Skeletal muscle tissue (tissue), 4 donors: Measurements from ENCODE around the gene ADRM1. TPM values are rescaled to one million over a fixed set of nuclear protein-coding genes. Genes with fewer than 3 reads are reported as not detected.
A peak's percentile ranks its signal among the peaks of the same experiment; 100 is the strongest.

ENCODE experiments used
- H3K27ac ChIP-seq: one replicate; pipeline ENCODE4 v1.7.0; 2013; ENCODE audit warnings: mild to moderate bottlenecking, low read depth, low read length, inconsistent platforms
- H3K27me3 ChIP-seq, 3 donors: one replicate each; pipeline ENCODE4 v1.7.0; 2013; ENCODE audit warnings: low read length in 3 of 3; ENCODE audit not compliant: control insufficient read depth in 3 of 3, insufficient read depth in 3 of 3
- H3K36me3 ChIP-seq, 3 donors: one replicate each; pipeline ENCODE4 v1.7.0; 2013; ENCODE audit warnings: low read length in 3 of 3; ENCODE audit not compliant: control insufficient read depth in 3 of 3, insufficient read depth in 3 of 3
- H3K4me1 ChIP-seq, 3 donors: one replicate each; pipeline ENCODE4 v1.7.0; 2013; ENCODE audit warnings: low read length in 3 of 3, mild to moderate bottlenecking in 3 of 3; ENCODE audit not compliant: control insufficient read depth in 3 of 3, insufficient read depth in 3 of 3
- H3K4me3 ChIP-seq, 3 donors: one replicate each; pipeline ENCODE4 v1.7.0; 2013; ENCODE audit warnings: low read length in 3 of 3
- H3K9ac ChIP-seq, 3 donors: one replicate each; pipeline ENCODE4 v1.7.0; 2013; ENCODE audit warnings: low read length in 3 of 3, mild to moderate bottlenecking in 3 of 3, moderate library complexity in 2 of 3, low read depth in 1 of 3
- H3K9me3 ChIP-seq, 3 donors: one replicate each; pipeline ENCODE4 v1.7.0; 2013; ENCODE audit warnings: low read length in 3 of 3; ENCODE audit not compliant: control insufficient read depth in 3 of 3
- total RNA-seq: library from RNA; depleted of rRNA; stranded (reverse); fragments of >200 nt; gene quantifications from one replicate; pipeline ENCODE4 v1.2.3, GENCODE V29; 2014
- donor health status: Osteomylitis.

The ADRM1 gene
- total RNA-seq, 1 donor from 2014 or later = 41.8 TPM

DNA sequence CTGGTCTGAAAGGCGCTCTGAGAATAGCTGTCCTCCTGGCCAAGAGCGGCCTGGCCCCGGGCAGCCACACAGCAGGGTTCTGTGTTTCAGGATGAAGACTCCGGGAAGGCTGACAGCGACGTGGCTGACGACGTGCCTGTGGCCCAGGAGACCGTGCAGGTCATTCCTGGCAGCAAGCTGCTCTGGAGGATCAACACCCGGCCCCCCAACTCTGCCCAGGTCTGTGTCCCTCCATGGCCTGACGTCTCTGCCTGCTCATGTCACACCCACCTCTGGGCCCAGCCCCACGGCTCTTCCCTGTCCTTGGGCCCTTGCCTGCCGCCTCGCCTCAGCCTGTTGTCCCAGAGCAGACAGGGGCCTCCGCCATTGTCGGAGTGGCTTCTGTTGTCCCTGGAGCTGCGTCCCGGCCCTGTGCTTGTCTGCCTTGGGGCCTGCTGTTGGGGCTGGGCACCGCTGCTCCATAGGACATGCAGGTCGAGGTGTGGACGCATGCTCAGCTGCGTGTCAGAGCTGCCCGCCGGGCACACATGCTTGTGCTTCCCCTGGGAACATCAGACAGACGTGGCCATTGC lies 16.2 kb upstream of the ADRM1 start:
- H3K36me3 ChIP-seq = peaks cover 35 to 64% (median 59%) of the 10 kb centered on the region in 3 donors
- H3K9me3 ChIP-seq = no peaks in the 10 kb centered on the region
- peak overlapping the region; percentile 59 for H3K27ac ChIP-seq
- peak overlapping the region in 1 of 3 donors; percentile 25 for H3K9ac ChIP-seq
- H3K27me3 ChIP-seq = no peaks in the 10 kb centered on the region
- H3K4me3 ChIP-seq = no peak overlapping the region
- peaks cover 11 to 27% (median 21%) of the 10 kb centered on the region in 3 donors for H3K4me1 ChIP-seq

GRCh38 chr20:62287129-62287528 lies 15.7 kb upstream of the ADRM1 start:
- no peak overlapping the region for H3K27ac ChIP-seq
- H3K9ac ChIP-seq = no peak overlapping the region
- no peaks in the 10 kb centered on the region for H3K9me3 ChIP-seq
- H3K4me3 ChIP-seq = no peak overlapping the region
- H3K36me3 ChIP-seq = peaks cover 35 to 62% (median 57%) of the 10 kb centered on the region in 3 donors
- peaks cover 11 to 25% (median 21%) of the 10 kb centered on the region in 3 donors for H3K4me1 ChIP-seq
- no peaks in the 10 kb centered on the region for H3K27me3 ChIP-seq

DNA sequence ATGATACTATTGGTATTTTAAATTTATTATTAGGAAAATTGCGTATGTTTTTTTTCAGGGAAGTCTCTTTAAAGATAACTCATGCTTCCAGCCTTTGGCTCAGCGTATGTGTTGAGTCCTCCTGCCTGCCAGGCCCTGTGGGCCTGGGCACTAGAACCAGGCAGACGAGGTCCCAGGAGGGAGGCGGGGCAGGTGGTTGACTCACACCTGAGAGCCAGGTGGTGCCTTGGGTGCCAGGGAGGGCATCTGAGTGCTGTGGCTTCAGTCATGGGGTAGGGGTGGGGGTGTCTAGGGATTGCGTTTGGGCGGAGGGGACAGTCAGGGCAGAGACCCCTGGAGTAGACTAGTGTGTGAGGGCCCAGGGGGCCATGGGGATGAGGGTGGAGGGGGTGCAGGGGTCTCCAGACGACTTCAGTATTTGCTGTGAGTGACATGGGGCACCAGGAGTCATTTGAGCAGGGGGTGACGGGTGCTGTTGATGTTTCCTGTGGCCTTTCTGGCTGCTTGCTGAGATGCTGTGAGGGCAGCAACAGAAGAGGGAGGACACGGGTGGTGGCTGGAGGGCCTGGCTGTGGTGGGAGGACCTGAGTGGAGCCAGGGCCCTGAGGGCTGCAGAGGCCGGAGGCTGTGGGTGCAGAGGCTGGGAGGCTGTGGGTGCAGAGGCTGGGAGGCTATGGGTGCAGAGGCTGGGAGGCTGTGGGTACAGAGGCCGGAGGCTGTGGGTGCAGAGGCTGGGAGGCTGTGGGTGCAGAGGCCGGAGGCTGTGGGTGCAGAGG lies 14.8 kb upstream of the ADRM1 start:
- H3K27me3 ChIP-seq = no peaks in the 10 kb centered on the region
- H3K4me3 ChIP-seq = no peak overlapping the region
- H3K36me3 ChIP-seq = peaks cover 35 to 63% (median 55%) of the 10 kb centered on the region in 3 donors
- no peak overlapping the region for H3K9ac ChIP-seq
- H3K4me1 ChIP-seq = peaks cover 6 to 18% (median 14%) of the 10 kb centered on the region in 3 donors
- H3K9me3 ChIP-seq = no peaks in the 10 kb centered on the region
- H3K27ac ChIP-seq = no peak overlapping the region

DNA sequence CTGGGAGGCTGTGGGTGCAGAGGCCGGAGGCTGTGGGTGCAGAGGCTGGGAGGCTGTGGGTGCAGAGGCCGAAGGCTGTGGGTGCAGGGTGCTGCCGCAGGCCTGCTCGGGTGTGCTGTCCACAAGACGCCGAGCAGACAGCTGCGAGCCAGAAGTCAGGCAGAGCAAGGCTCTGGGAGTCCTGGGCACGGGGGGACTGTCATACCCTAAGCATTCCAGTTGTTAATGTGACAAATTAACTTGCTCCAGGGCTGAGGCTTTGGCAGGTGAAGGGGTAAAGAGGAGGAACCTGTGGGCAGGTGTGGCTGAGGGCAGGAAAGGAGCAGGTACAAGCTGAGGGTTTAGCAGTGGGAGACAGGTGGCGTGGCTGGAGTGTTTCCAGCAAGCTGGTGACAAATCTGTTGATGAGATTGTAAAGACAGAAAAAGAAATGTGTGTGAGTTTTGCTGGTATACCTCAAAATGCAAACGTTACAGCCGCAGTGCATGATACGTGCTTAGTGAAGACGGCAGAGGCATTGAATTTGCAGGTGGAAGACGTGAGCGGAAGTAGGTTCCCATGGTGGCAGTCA lies 14.2 kb upstream of the ADRM1 start:
- Histone ChIP-seq H3K4me1 (peaks cover 0 to 11% (median 8%) of the 10 kb centered on the region in 3 donors), H3K27me3 (no peaks in the 10 kb centered on the region), H3K9me3 (no peaks in the 10 kb centered on the region), H3K36me3 (peaks cover 40 to 65% (median 58%) of the 10 kb centered on the region in 3 donors), H3K4me3 (no peak overlapping the region), H3K27ac (no peak overlapping the region), H3K9ac (no peak overlapping the region)

DNA sequence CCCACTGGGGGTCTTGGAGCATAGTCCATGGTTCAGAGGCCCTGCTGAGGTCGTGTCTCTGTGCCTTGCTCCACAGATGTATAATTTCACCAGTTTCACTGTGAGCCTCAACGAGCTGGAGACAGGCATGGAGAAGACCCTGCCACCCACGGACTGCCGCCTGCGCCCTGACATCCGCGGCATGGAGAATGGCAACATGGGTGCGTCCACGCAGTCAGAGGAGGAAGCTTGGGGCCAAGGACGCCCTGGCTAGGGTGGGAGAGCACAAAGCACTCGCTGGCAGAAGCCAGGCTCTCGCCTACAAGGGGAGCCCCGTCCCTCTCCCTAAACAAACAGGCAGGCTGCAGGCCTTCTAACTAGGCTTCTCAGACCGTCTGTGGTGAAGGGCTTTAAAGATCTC lies 13.7 kb upstream of the ADRM1 start:
- H3K27me3 ChIP-seq = no peaks in the 10 kb centered on the region
- no peak overlapping the region for H3K27ac ChIP-seq
- peaks cover 45 to 65% (median 57%) of the 10 kb centered on the region in 3 donors for H3K36me3 ChIP-seq
- H3K9ac ChIP-seq = no peak overlapping the region
- H3K9me3 ChIP-seq = no peaks in the 10 kb centered on the region
- H3K4me3 ChIP-seq = no peak overlapping the region
- H3K4me1 ChIP-seq = peaks cover 0 to 10% (median 5%) of the 10 kb centered on the region in 3 donors

GRCh38 chr20:62289898-62290297 lies 12.9 kb upstream of the ADRM1 start:
- peaks cover 0 to 10% (median 5%) of the 10 kb centered on the region in 3 donors for H3K4me1 ChIP-seq
- H3K27ac ChIP-seq = no peak overlapping the region
- no peaks in the 10 kb centered on the region for H3K9me3 ChIP-seq
- no peaks in the 10 kb centered on the region for H3K27me3 ChIP-seq
- H3K4me3 ChIP-seq = no peak overlapping the region
- no peak overlapping the region for H3K9ac ChIP-seq
- peaks cover 51 to 59% (median 53%) of the 10 kb centered on the region in 3 donors for H3K36me3 ChIP-seq

GRCh38 chr20:62291251-62292066 lies 11.3 kb upstream of the ADRM1 start:
- Histone ChIP-seq H3K27ac (no peak overlapping the region), H3K27me3 (no peaks in the 10 kb centered on the region), H3K4me1 (peaks cover 0 to 4% (median 3%) of the 10 kb centered on the region in 3 donors), H3K36me3 (peaks cover 54 to 59% (median 55%) of the 10 kb centered on the region in 3 donors), H3K9ac (no peak overlapping the region), H3K4me3 (no peak overlapping the region), H3K9me3 (no peaks in the 10 kb centered on the region)

- Histone ChIP-seq H3K4me1 (no peaks in the 10 kb centered on the region), H3K27me3 (no peaks in the 10 kb centered on the region), H3K4me3 (no peak overlapping the region), H3K9me3 (no peaks in the 10 kb centered on the region), H3K9ac (no peak overlapping the region), H3K36me3 (peaks cover 51 to 59% (median 54%) of the 10 kb centered on the region in 3 donors), H3K27ac (no peak overlapping the region)
These were observed 10.7 kb upstream of the ADRM1 start for GRCh38 chr20:62292108-62292507.

DNA sequence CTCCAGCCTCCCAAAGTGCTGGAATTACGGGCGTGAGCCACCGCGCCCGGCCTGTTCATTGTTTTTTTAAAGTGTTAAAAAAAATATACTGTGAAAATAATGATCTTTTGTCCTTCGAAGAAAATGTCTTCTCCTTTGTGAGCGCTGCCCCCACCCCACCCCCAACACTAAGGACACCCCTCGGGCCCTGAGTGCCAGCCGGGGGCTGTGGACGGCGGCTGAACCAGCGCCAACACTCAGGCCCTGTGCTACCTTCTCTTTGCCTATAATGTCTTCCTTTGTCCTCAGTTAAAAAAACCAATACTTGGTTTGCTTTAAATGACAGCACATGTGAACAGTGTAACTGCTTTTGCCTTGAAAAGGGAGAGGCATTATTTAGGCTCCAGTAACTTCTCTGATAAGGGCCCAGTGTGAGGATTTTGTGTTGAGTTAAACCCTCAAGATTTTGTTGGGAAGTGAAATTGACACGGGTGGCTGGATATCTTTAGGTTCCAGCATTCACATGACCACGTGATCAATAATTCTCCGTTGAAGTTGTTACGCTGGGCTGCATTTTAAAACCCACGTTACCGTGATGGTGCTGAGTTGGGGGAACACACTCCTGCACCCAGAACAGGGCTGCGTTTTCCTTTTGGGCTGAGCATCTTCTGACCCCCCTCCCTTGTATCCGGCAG lies 9.5 kb upstream of the ADRM1 start:
- H3K36me3 ChIP-seq = peaks cover 51 to 55% (median 54%) of the 10 kb centered on the region in 3 donors
- no peaks in the 10 kb centered on the region for H3K4me1 ChIP-seq
- H3K4me3 ChIP-seq = no peak overlapping the region
- no peak overlapping the region for H3K27ac ChIP-seq
- no peak overlapping the region for H3K9ac ChIP-seq
- H3K9me3 ChIP-seq = no peaks in the 10 kb centered on the region
- H3K27me3 ChIP-seq = no peaks in the 10 kb centered on the region
